Sigmoid colon (tissue), 4 donors: ENCODE results near the gene KASH5.

Experiments
- POLR2AphosphoS5 ChIP-seq, 4 donors: sonication (generic); formaldehyde crosslinking; IDR thresholded peaks; one replicate each; pipeline ENCODE4 v1.6.1; 2017; ENCODE audit warnings: antibody characterized with exemption in 4 of 4
- TF ChIP-seq, protein P1 (sequence below), 4 experiments: fragments of 450-650 bp in 3 of 4; fragments of 200-600 bp in 1 of 4; IDR thresholded peaks; one replicate each; pipeline ENCODE4 v1.5.1; 2016 to 2019; ENCODE audit warnings: antibody characterized with exemption in 4 of 4, mild to moderate bottlenecking in 3 of 4, moderate library complexity in 2 of 4

GRCh38 chr19:49442354-49442753 lies 54.3 kb downstream of the KASH5 start:
- TF ChIP-seq, protein P1, sequence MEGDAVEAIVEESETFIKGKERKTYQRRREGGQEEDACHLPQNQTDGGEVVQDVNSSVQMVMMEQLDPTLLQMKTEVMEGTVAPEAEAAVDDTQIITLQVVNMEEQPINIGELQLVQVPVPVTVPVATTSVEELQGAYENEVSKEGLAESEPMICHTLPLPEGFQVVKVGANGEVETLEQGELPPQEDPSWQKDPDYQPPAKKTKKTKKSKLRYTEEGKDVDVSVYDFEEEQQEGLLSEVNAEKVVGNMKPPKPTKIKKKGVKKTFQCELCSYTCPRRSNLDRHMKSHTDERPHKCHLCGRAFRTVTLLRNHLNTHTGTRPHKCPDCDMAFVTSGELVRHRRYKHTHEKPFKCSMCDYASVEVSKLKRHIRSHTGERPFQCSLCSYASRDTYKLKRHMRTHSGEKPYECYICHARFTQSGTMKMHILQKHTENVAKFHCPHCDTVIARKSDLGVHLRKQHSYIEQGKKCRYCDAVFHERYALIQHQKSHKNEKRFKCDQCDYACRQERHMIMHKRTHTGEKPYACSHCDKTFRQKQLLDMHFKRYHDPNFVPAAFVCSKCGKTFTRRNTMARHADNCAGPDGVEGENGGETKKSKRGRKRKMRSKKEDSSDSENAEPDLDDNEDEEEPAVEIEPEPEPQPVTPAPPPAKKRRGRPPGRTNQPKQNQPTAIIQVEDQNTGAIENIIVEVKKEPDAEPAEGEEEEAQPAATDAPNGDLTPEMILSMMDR (IDR thresholded peaks at IDR 0.05): no peak
- no peak for TF ChIP-seq POLR2AphosphoS5 (IDR thresholded peaks at IDR 0.05)
